OCI-LY1 (cell line): Measurements from ENCODE around the gene MAJIN.

Experiments
- H2AFZ ChIP-seq: fragments of 200-600 bp; sonication (generic), shearing (Covaris generic); 2 replicates; pipeline ENCODE4 v1.6.0; 2014; ENCODE audit warnings: antibody characterized with exemption, mild to moderate bottlenecking, low read length
- H3F3A ChIP-seq: fragments of 200-600 bp; sonication (generic), shearing (Covaris generic); 2 replicates; pipeline ENCODE4 v1.6.0; 2014; ENCODE audit warnings: mild to moderate bottlenecking, antibody characterized with exemption, low read length, moderate library complexity; ENCODE audit not compliant: insufficient read depth
- H3K27ac ChIP-seq: fragments of 200-600 bp; sonication (generic); 2 replicates; pipeline ENCODE4 v1.5.1; 2014; ENCODE audit warnings: low read length, mixed run types, mild to moderate bottlenecking, low read depth; ENCODE audit not compliant: poor library complexity, severe bottlenecking
- H3K27me3 ChIP-seq: fragments of 200-600 bp; sonication (generic); 2 replicates; pipeline ENCODE4 v1.6.0; 2014; ENCODE audit warnings: antibody characterized with exemption, mild to moderate bottlenecking, low read length, moderate library complexity; ENCODE audit not compliant: insufficient read depth
- H3K36me3 ChIP-seq: fragments of 200-600 bp; sonication (generic); 2 replicates; pipeline ENCODE4 v1.6.1; 2014; ENCODE audit warnings: mild to moderate bottlenecking, antibody characterized with exemption, low read length, moderate library complexity, mixed read lengths; ENCODE audit not compliant: insufficient read depth
- H3K4me1 ChIP-seq: fragments of 200-600 bp; sonication (generic); 2 replicates; pipeline ENCODE4 v1.5.1; 2014; ENCODE audit warnings: mild to moderate bottlenecking, low read length, moderate library complexity; ENCODE audit not compliant: insufficient read depth, severe bottlenecking
- H3K4me2 ChIP-seq: fragments of 200-600 bp; sonication (generic), shearing (Covaris generic); 2 replicates; pipeline ENCODE4 v1.6.1; 2014; ENCODE audit warnings: low read length
- H3K4me3 ChIP-seq: fragments of 200-600 bp; sonication (generic); 2 replicates; pipeline ENCODE4 v1.5.1; 2014; ENCODE audit warnings: low read length, low read depth, mild to moderate bottlenecking, mixed read lengths; ENCODE audit not compliant: poor library complexity, severe bottlenecking
- H3K79me2 ChIP-seq: fragments of 200-600 bp; shearing (Covaris generic); 2 replicates; pipeline ENCODE4 v1.6.1; 2016; ENCODE audit warnings: mixed run types, low read length, mixed read lengths; ENCODE audit not compliant: insufficient read depth
- H3K9ac ChIP-seq: fragments of 200-600 bp; sonication (generic), shearing (Covaris generic); 2 replicates; pipeline ENCODE4 v1.6.1; 2014; ENCODE audit warnings: mild to moderate bottlenecking, low read length, mixed read lengths
- H3K9me2 ChIP-seq: fragments of 200-600 bp; sonication (generic), shearing (Covaris generic); 2 replicates; pipeline ENCODE4 v1.6.1; 2014; ENCODE audit warnings: low read depth, mild to moderate bottlenecking, low read length, mixed read lengths
- H3K9me3 ChIP-seq: fragments of 200-600 bp; shearing (Covaris generic); 2 replicates; pipeline ENCODE4 v1.6.1; 2014; ENCODE audit warnings: low read length, mixed read lengths
- H4K20me1 ChIP-seq: fragments of 200-600 bp; sonication (generic), shearing (Covaris generic); 2 replicates; pipeline ENCODE4 v1.6.0; 2016; ENCODE audit warnings: mild to moderate bottlenecking, low read length; ENCODE audit not compliant: insufficient read depth
- EZH2 ChIP-seq: fragments of 200-600 bp; sonication (generic), shearing (Covaris generic); IDR thresholded peaks from 2 replicates; pipeline ENCODE4 v1.8.0; 2017; ENCODE audit warnings: borderline replicate concordance, mixed run types, mild to moderate bottlenecking, antibody characterized with exemption, low read length, moderate library complexity, mixed read lengths
- TF ChIP-seq, protein P1 (sequence below): fragments of 200-600 bp; sonication (generic), shearing (Covaris generic); IDR thresholded peaks from 2 replicates; pipeline ENCODE4 v1.5.1; 2017; ENCODE audit warnings: mild to moderate bottlenecking, antibody characterized with exemption, low read length, moderate library complexity, mixed read lengths

Gene MAJIN

DNA sequence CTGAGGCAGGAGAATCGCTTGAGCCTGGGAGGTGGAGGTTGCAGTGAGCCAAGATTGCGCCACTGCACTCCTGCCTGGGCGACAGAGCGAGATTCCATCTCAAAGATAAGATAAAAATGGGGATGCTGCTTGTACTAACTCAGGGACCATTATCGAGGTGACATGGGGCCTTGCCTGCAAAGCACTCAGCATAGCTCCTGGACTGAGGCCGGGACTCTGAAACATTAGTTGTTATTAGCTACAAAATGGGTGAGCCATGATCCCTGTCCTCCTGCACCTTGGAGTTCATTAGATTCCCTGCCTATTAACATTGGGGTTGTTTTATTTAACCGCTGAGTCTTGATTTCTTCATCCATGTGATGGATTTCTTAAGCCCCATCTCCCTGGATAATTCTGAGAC, 42.3 kb downstream of the MAJIN start:
- Histone ChIP-seq H3K4me2 (no peak overlapping the region), H3K9ac (no peak overlapping the region)

DNA sequence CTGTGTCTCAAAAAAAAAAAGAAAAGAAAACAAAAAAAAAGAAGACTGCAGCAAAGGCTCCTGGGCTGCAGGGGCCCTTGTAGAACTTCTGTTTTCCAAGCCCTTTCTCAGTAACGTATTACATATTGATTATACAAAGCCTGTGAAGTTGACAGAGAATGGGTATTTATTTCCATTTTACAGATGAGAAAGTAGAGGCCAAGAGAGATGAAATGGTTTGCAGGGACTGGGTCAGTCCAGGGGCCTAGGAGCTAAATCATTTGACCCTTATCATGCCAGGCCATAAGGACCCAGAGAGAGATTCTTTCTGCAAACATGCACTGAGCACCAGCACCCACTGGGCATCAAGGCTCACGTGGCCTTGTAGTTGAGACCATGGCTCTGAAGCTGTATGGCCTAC, 43.0 kb downstream of the MAJIN start:
- TF ChIP-seq EZH2, result no peak
- TF ChIP-seq, protein P1, sequence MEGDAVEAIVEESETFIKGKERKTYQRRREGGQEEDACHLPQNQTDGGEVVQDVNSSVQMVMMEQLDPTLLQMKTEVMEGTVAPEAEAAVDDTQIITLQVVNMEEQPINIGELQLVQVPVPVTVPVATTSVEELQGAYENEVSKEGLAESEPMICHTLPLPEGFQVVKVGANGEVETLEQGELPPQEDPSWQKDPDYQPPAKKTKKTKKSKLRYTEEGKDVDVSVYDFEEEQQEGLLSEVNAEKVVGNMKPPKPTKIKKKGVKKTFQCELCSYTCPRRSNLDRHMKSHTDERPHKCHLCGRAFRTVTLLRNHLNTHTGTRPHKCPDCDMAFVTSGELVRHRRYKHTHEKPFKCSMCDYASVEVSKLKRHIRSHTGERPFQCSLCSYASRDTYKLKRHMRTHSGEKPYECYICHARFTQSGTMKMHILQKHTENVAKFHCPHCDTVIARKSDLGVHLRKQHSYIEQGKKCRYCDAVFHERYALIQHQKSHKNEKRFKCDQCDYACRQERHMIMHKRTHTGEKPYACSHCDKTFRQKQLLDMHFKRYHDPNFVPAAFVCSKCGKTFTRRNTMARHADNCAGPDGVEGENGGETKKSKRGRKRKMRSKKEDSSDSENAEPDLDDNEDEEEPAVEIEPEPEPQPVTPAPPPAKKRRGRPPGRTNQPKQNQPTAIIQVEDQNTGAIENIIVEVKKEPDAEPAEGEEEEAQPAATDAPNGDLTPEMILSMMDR, result no peak
- H3K27me3 ChIP-seq, result no peaks in the 10 kb centered on the region
- H3K9me3 ChIP-seq, result no peaks in the 10 kb centered on the region
- no peaks in the 10 kb centered on the region for H4K20me1 ChIP-seq
- no peaks in the 10 kb centered on the region for H3K9me2 ChIP-seq
- H3K4me3 ChIP-seq, result no peak overlapping the region
- H3K9ac ChIP-seq, result no peak overlapping the region
- no peaks in the 10 kb centered on the region for H3K79me2 ChIP-seq
- H3K4me1 ChIP-seq, result peaks cover 19% of the 10 kb centered on the region
- no peaks in the 10 kb centered on the region for H3F3A ChIP-seq
- peaks cover 33% of the 10 kb centered on the region for H3K36me3 ChIP-seq
- no peak overlapping the region for H2AFZ ChIP-seq
- H3K27ac ChIP-seq, result no peak overlapping the region
- no peak overlapping the region for H3K4me2 ChIP-seq

More for the DNA sequence above, 42.3 kb downstream of the MAJIN start:
- H3F3A ChIP-seq, result no peaks in the 10 kb centered on the region
- H3K79me2 ChIP-seq, result no peaks in the 10 kb centered on the region
- H3K9me2 ChIP-seq, result no peaks in the 10 kb centered on the region
- H4K20me1 ChIP-seq, result no peaks in the 10 kb centered on the region
- TF ChIP-seq, protein P1, result no peak
- no peak for TF ChIP-seq EZH2
- no peak overlapping the region for H3K27ac ChIP-seq
- H2AFZ ChIP-seq, result no peak overlapping the region
- peaks cover 14% of the 10 kb centered on the region for H3K4me1 ChIP-seq
- no peaks in the 10 kb centered on the region for H3K9me3 ChIP-seq
- no peak overlapping the region for H3K4me3 ChIP-seq
- H3K36me3 ChIP-seq, result peaks cover 33% of the 10 kb centered on the region
- no peaks in the 10 kb centered on the region for H3K27me3 ChIP-seq

DNA sequence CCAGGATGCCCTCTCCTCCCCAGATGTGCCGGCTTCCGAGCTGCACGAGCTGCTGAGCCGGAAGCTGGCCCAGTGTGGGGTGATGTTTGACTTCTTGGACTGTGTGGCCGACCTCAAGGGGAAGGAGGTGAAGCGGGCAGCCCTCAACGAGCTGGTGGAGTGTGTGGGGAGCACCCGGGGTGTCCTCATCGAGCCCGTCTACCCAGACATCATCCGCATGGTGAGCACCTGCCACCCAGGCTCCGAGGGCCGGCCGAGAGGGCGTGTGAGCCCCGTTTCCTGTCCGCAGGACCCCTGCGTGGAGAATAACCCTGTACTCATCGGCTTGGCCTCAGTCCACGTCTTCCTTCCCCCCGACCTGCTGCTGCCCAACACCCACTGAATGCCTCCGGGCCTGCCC, 45.2 kb downstream of the MAJIN start:
- Histone ChIP-seq H2AFZ (no peak overlapping the region), H4K20me1 (no peaks in the 10 kb centered on the region), H3K27ac (no peak overlapping the region), H3K36me3 (peaks cover 17% of the 10 kb centered on the region), H3K9ac (no peak overlapping the region), H3K9me2 (no peaks in the 10 kb centered on the region), H3K9me3 (no peaks in the 10 kb centered on the region), H3K79me2 (no peaks in the 10 kb centered on the region), H3K4me3 (no peak overlapping the region), H3K4me1 (peaks cover 24% of the 10 kb centered on the region), H3K4me2 (no peak overlapping the region), H3K27me3 (no peaks in the 10 kb centered on the region), H3F3A (no peaks in the 10 kb centered on the region)
- no peak for TF ChIP-seq EZH2
- TF ChIP-seq, protein P1, result no peak
